Measurements from ENCODE around the gene FAM240B. TPM values are rescaled to one million over a fixed set of nuclear protein-coding genes. Genes with fewer than 3 reads are reported as not detected.

FAM240B gene
- total and polyA plus RNA-seq, 2 of the 8 experiments (the other 6 are each of a cell fraction or from before 2014, with no cell fraction given), result not detected

GRCh38 chr9:38706493-38706892 lies 13.4 kb downstream of the FAM240B start:
- no peak overlapping the region for H2BK120ac ChIP-seq (replicated peaks; ENCODE audit: low read depth, low read length)
- no peak overlapping the region for H3K56ac ChIP-seq (replicated peaks; ENCODE audit: insufficient read length, low read depth, low read length)
- H3K4me2 ChIP-seq (ENCODE audit: insufficient read depth in 1 of 2, low read depth in 2 of 2, low read length in 2 of 2), result no peak overlapping the region
- H3K9me3 ChIP-seq (ENCODE audit: insufficient read depth in 2 of 2, low read depth in 1 of 2, low read length in 1 of 2), result peaks cover 0 to 7% of the 10 kb centered on the region in 2 experiments; a peak in 1 of 4 replicates
- no peaks in the 10 kb centered on the region for H3K79me1 ChIP-seq (ENCODE audit: low read depth, low read length)
- no peak overlapping the region for H2AFZ ChIP-seq (ENCODE audit: low read length)
- FAIRE-seq (no peak), DNase-seq (ENCODE audit: low read depth in 1 of 2, low spot score in 2 of 2) (no peak)
- H3K4me1 ChIP-seq (replicated peaks in 1 of 4; ENCODE audit: control insufficient read depth in 3 of 4, insufficient read depth in 4 of 4, low read length in 3 of 4), result no peaks in the 10 kb centered on the region
- H2BK12ac ChIP-seq (ENCODE audit: low read depth, low read length), result no peak overlapping the region
- no peak overlapping the region for H2BK5ac ChIP-seq (ENCODE audit: low read depth, low read length)
- no peak overlapping the region for H3K4me3 ChIP-seq (ENCODE audit: extremely low read depth in 1 of 4, insufficient read depth in 2 of 4, low read depth in 3 of 4, low read length in 4 of 4)
- H2BK15ac ChIP-seq (ENCODE audit: low read length), result no peak overlapping the region
- no peak overlapping the region for H3K23ac ChIP-seq (ENCODE audit: insufficient read length)
- no peak overlapping the region for H3K4ac ChIP-seq (replicated peaks; ENCODE audit: insufficient read length, low read depth, low read length)
- H3K18ac ChIP-seq (ENCODE audit: extremely low read depth, low read length), result no peak overlapping the region
- no peaks in the 10 kb centered on the region; a peak in 1 of 7 replicates for H3K27me3 ChIP-seq (replicated peaks in 1 of 4; ENCODE audit: control insufficient read depth in 3 of 4, extremely low read depth in 1 of 4, insufficient read depth in 3 of 4, low read length in 3 of 4)
- H2BK20ac ChIP-seq (ENCODE audit: low read length), result no peak overlapping the region
- H4K8ac ChIP-seq (ENCODE audit: extremely low read depth, insufficient read depth, low read length), result no peak overlapping the region
- H2AK5ac ChIP-seq (ENCODE audit: low read depth, low read length), result no peak overlapping the region
- H3K36me3 ChIP-seq (ENCODE audit: control insufficient read depth in 2 of 4, insufficient read depth in 4 of 4, low read length in 3 of 4), result no peaks in the 10 kb centered on the region
- no peaks in the 10 kb centered on the region for H3K79me2 ChIP-seq (ENCODE audit: control insufficient read depth in 1 of 2, insufficient read depth in 2 of 2, low read length in 2 of 2)
- no peaks in the 10 kb centered on the region for H4K20me1 ChIP-seq (replicated peaks in 1 of 2; ENCODE audit: control insufficient read depth in 1 of 2, insufficient read depth in 2 of 2, low read length in 2 of 2)
- ChIA-PET CTCF (ENCODE audit: partially characterized antibody) (interaction anchor here (0.9 to 6.6 kb wide), 9 partner anchors 9 to 65 kb away, joined by 3 to 53 read pairs (median 9); no protein-coding TSS in a partner anchor), POLR2A (ENCODE audit: partially characterized antibody) (interaction anchor here (1.0 kb wide), 1 partner anchor 15 kb away, joined by 3 read pairs; no protein-coding TSS in a partner anchor)
- no peak overlapping the region for H4K5ac ChIP-seq (ENCODE audit: insufficient read length, low read depth, low read length)
- no peak overlapping the region for H3K9ac ChIP-seq (replicated peaks in 1 of 4; ENCODE audit: extremely low read depth in 1 of 4, low read depth in 3 of 4, low read length in 3 of 4)
- H3K14ac ChIP-seq (ENCODE audit: insufficient read length), result no peak overlapping the region
- H3K27ac ChIP-seq (ENCODE audit: low read depth, low read length), result no peak overlapping the region
- 84% methylated on average over 7 of the region's 7 CpGs; no CpG with 5 or more reads in 1 of the 2 experiments for WGBS, 2 experiments (ENCODE audit: extremely low coverage in 1 of 2, insufficient coverage in 1 of 2, insufficient read length in 1 of 2, insufficient replicate concordance in 2 of 2, low coverage in 1 of 2, low lambda C conversion rate in 2 of 2, missing lambda C conversion rate in 1 of 2)
- no peaks in the 10 kb centered on the region for H3K23me2 ChIP-seq (ENCODE audit: low read depth, low read length)
- no peak overlapping the region for H4K91ac ChIP-seq (replicated peaks; ENCODE audit: insufficient read length, low read length)
- TF ChIP-seq GTF2F1 (IDR thresholded peaks at IDR 0.05; ENCODE audit: borderline replicate concordance, low read depth, low read length), result no peak

Measured in H1 (cell line).